HG03025 (cell line): Measurements from ENCODE around the gene ARHGEF1.

Experiments used
- ATAC-seq: cut with Tn5 transposase; IDR thresholded peaks from one replicate; pipeline ENCODE4 v1.9.1; 2021; ENCODE audit warnings: mild to moderate bottlenecking, moderate library complexity; ENCODE audit not compliant: unreplicated experiment, low FRiP score

ARHGEF1 gene

GRCh38 chr19:41915021-41915775 lies 32.2 kb downstream of the ARHGEF1 start:
- no peak for ATAC-seq

DNA sequence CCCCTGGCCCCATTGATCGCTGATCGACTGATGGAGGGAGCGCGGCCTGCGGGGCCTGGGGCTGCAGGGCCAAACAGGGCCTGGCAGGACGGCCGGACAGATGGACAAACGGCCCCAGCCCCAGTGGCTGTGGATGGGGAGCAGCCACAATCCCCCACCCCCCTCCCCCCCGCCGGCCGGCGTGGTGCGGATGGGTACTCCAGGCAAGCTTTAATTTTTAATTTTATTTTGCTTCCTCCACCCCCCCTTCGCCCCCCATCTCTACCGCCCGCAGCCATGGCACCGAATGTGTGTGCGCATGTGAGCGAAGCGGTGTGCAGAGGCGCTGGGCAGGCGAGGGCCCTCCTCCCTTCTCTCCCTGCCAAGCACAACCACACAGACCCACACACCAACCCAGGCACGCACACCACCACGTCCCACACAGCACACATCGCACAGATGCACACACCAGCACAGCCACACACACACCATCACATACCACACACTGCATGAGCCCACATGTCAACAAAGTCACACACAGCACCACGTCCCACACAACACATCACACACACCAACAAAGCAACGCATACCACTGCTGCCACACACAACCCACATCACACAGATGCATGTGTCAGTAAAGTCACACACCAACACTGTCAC lies 32.9 kb downstream of the ARHGEF1 start:
- no peak for ATAC-seq

GRCh38 chr19:41917676-41918075 lies 34.7 kb downstream of the ARHGEF1 start:
- ATAC-seq, result no peak

- ATAC-seq, result no peak
Observed at GRCh38 chr19:41918095-41918494, 35.1 kb downstream of the ARHGEF1 start.

DNA sequence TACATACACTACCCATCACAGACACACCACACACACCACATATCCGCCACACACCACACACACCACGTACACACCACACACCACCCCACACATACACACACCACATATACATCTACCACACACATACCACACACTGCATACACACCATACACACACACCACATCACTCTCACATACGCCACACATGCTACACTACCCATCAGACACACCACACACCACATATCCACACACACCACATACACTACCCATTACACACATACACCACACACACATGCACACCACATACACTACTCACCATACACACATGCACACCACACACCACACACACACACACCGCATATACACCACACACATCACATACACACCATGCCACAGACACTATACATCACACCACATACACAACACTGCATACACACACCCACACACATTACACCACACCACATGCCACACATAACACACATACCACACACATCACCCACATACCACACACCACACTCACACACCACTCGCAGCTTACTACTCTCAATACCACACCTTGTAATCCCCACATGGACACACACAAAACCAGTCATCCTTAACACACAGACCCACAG lies 35.8 kb downstream of the ARHGEF1 start:
- no peak for ATAC-seq

- no peak for ATAC-seq
Observed at GRCh38 chr19:41919948-41920712, 37.1 kb downstream of the ARHGEF1 start.

GRCh38 chr19:41920882-41921576 lies 38.0 kb downstream of the ARHGEF1 start:
- no peak for ATAC-seq

DNA sequence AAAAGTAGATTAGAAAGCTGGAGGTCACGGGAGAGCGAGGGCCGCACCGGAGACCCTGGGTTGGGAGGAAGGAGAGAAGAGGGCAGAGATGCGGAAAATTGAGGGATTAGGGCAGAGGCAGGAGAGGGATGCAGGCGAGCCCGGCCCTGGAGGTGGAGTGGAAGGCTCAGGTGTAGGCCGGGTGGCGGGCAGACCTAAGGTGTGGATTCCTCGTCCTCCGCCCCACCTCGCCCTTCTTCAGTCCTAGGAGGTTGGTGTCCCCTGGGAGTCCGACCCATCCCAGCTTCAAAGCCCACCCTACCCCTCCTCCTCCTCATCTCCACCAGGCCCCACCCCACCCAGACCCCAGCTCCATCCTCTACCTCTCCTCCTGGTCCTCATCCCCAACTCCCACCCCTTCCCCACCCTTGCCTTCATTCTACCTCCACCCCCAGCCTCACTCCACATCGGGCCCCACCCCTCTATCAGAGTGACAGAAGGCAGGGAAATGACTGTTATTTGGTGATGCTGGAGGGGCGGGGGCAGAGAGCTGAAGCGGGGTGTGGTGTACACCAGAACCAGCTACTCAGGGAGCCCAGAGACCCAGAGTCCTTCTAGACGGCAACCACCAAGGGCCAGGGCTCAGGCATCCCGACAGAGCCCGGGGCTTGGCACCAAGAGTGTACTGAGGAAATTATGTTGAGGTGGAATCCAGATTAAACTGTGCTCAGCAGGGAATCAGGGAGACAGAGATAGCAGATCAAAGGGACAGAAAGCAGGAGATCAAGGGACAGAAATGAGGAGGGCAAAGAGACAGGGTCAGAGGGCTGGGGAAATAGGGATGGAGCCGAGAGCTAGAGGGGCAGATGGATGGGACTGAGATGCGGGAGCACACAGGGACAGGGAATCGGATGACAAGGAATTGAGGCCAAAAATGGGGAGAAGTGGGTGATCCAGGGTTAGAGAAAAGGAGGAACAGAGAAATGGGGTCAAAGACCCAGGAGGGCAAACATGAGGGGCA lies 38.9 kb downstream of the ARHGEF1 start:
- ATAC-seq, result no peak

DNA sequence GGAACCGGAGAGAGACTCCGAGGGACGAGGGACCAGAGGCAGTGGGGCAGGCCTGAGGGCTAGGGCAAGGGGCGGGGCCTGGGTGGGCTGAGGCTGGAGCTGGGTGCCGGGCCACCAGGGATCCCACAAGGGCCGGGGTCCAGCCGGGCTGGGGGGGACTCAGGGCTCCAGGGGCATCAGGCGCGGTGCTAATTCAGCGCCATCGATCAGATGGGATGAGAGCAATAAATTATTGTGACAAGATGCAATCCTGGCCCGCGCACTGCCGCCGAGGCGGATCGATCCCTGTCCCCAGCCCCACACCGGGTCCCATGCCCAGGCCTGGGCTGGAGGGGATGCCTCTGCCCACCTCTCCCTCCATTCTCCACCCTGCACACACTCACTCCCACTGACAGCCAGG lies 39.6 kb downstream of the ARHGEF1 start:
- ATAC-seq, result no peak

GRCh38 chr19:41923045-41923788 lies 40.2 kb downstream of the ARHGEF1 start:
- ATAC-seq, result no peak

- no peak for ATAC-seq
Observed at GRCh38 chr19:41924151-41925145, 41.5 kb downstream of the ARHGEF1 start.

- no peak for ATAC-seq
Observed at GRCh38 chr19:41925208-41926003, 42.4 kb downstream of the ARHGEF1 start.

GRCh38 chr19:41926028-41926762 lies 43.2 kb downstream of the ARHGEF1 start:
- ATAC-seq, result no peak

DNA sequence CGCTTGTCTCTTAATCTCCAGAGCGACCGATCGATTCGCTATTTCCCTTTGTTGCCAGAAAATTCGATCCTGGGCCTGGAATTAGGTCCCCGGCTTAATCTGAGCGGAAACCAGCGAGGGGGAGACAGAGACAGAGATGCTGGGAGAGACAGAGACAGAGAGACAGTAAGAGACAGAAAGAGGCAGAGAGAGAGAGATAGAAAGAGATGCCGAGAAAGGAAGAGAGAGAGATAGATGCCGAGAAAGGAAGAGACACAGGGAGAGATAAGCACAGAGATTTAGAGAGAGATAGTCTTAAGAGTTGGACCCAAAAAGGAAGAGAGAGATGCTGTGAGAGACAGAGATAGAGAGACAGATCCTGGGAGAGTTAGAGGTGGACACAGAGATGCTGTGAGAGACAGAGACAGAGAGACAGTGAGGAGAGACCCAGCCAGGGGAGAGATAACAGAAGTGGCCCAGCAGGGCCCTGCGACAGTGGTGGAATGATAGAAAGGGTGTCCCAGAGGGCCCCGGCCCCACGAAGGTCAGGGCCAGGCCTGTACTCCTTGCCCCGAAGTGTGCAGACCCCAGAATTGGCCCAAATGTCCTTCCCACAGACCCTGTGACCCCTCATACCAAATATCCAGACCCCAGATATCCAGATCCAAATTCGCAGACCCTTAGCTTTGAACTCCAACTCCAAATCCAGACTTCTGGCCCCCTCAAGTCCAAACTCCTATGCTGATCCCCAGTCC lies 43.9 kb downstream of the ARHGEF1 start:
- ATAC-seq, result no peak

DNA sequence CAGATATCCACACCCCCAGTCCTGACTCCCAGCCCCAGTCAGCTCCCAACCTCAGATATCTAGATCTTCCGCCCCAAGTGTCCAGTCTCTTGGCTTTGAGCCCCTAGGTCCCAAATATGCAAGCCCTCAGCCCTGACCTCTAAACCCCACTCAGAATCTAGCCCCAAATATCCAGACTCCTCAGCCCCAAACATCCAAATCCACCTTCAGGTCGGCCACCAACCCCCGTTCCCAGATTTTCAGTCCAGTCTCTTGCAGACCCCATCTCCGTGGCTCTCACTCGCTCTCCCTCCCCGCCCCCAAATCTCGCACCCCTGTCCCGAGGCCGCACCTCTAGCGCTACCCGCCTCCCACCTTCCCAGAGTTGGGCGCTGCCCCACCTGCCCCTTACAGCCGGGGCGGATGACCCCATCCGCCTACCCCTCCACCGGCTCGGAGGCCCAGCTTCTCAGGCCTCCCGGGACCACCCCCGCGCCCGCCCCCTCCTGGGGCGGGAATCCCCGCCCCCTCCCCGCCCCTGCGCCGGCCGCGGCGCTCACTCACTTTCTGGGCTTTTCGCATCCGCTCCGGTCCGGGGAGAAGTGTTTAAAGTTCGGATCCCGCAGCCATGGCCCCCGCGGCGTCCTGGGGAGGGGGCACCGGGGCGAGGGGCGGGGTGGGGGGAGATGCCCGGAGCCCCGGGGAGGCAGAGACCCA lies 44.7 kb downstream of the ARHGEF1 start:
- ATAC-seq, result no peak
